Measurements from ENCODE around the gene CPPED1.

DNA sequence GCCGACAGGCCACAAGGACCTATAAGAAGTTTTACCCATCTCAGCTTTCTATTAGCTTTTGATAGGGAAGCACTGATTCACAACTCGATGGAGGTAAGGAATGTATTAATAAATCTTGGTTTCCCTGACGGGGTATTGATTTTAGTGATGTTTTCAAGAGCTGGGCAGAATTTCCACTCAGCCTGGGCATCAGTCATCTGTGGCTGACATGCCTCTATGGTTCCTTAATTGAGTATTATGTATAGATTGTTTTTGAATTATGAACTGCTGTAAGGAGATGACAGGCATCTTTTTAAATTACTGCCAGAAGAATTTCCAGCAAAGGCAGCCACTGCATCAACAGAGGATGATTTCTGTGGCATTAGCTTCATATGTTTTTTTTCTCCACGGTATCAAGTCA lies 128.6 kb downstream of the CPPED1 start:
- TF ChIP-seq CTCF (IDR thresholded peaks at IDR 0.05 in 2 of 3, conservative IDR thresholded peaks at IDR 0.05 in 1 of 3; ENCODE audit: borderline replicate concordance in 1 of 3, insufficient read depth in 1 of 3, low read depth in 2 of 3, low read length in 2 of 3): no peak
- TF ChIP-seq POLR2A (IDR thresholded peaks at IDR 0.05; ENCODE audit: borderline replicate concordance, extremely low read depth, insufficient read depth, insufficient read length): no peak
- no peak for TF ChIP-seq EZH2 (IDR thresholded peaks at IDR 0.05)
- no peak for TF ChIP-seq CEBPB (IDR thresholded peaks at IDR 0.05; ENCODE audit: low read depth)
- TF ChIP-seq FOSL1 (IDR thresholded peaks at IDR 0.05; ENCODE audit: low read depth): no peak
- no peak for TF ChIP-seq ZFX (IDR thresholded peaks at IDR 0.05)
